Panc1 (cell line): ENCODE data around the gene PON2. TPM values are rescaled to one million over a fixed set of nuclear protein-coding genes. Genes with fewer than 3 reads are reported as not detected.

ENCODE experiments used
- ATAC-seq: fragments of 200-7000 bp; cut with Tn5 transposase; 2 replicates; pipeline ENCODE4 v1.9.1; 2020; ENCODE audit warnings: mild to moderate bottlenecking, moderate library complexity
- Bru-seq: library from RNA; stranded (reverse); fragments of 400-500 nt; gene quantifications from one replicate; lab custom pipeline; 2021; lab: Mats Ljungman, UMichigan
- BruChase-seq, 2 experiments: library from RNA; stranded (reverse); fragments of 400-500 nt; gene quantifications; one replicate each; lab custom pipeline; 2021; lab: Mats Ljungman, UMichigan
- BruUV-seq: library from RNA; stranded (reverse); fragments of 400-500 nt; replicated peaks from 2 replicates; lab custom pipeline; 2021; lab: Mats Ljungman, UMichigan
- CTCF ChIA-PET: fragments of 300-600 bp; sonication (Branson Sonifier 250); formaldehyde crosslinking; loops from one replicate; lab custom pipeline; 2022; ENCODE audit warnings: antibody characterized with exemption; lab: Charles Lee
- POLR2A ChIA-PET: fragments of 300-600 bp; sonication (Branson Sonifier 250); formaldehyde crosslinking; loops from one replicate; lab custom pipeline; 2022; ENCODE audit warnings: antibody characterized with exemption; lab: Charles Lee
- DNase-seq: peaks from one replicate; pipeline ENCODE4 v3.0.0-alpha.2; 2010; ENCODE audit warnings: low read depth, low spot score
- H3K27ac ChIP-seq: 2 replicates; pipeline ENCODE4 v1.5.1; 2011; ENCODE audit warnings: mild to moderate bottlenecking, low read length, inconsistent platforms
- H3K27me3 ChIP-seq: fragments of 200-500 bp; sonication (Bioruptor generic); 2 replicates; pipeline ENCODE4 v1.6.0; 2014; ENCODE audit warnings: low read length, inconsistent platforms; ENCODE audit not compliant: control insufficient read depth, insufficient read depth
- H3K36me3 ChIP-seq: fragments of 200-500 bp; sonication (Bioruptor generic); 2 replicates; pipeline ENCODE4 v1.5.1; 2014; ENCODE audit warnings: inconsistent platforms, mild to moderate bottlenecking, low read length, moderate library complexity; ENCODE audit not compliant: control insufficient read depth, insufficient read depth
- H3K4me1 ChIP-seq: 2 replicates; pipeline ENCODE4 v1.5.1; 2011; ENCODE audit warnings: inconsistent platforms, mild to moderate bottlenecking, low read length, moderate library complexity; ENCODE audit not compliant: control insufficient read depth, insufficient read depth
- H3K4me3 ChIP-seq, 2 experiments: 2 replicates each; pipeline ENCODE4 v1.5.1; 2011 to 2012; ENCODE audit warnings: low read depth in 2 of 2, low read length in 2 of 2, mild to moderate bottlenecking in 2 of 2, inconsistent platforms in 1 of 2, moderate library complexity in 1 of 2
- H3K9me3 ChIP-seq: fragments of 200-500 bp; sonication (Bioruptor generic); 2 replicates; pipeline ENCODE4 v1.5.1; 2014; ENCODE audit warnings: low read depth, mild to moderate bottlenecking, inconsistent platforms, low read length, moderate library complexity; ENCODE audit not compliant: control insufficient read depth, insufficient read depth
- POLR2AphosphoS5 ChIP-seq: IDR thresholded peaks from 2 replicates; pipeline ENCODE4 v1.6.1; 2012; ENCODE audit warnings: mild to moderate bottlenecking, low read depth, low read length, moderate library complexity
- SIN3A ChIP-seq: IDR thresholded peaks from 2 replicates; pipeline ENCODE4 v1.6.1; 2012; ENCODE audit warnings: low read depth, mild to moderate bottlenecking, low read length, moderate library complexity, borderline replicate concordance; ENCODE audit not compliant: insufficient read depth
- TCF7L2 ChIP-seq: IDR thresholded peaks from 2 replicates; pipeline ENCODE4 v1.6.1; 2011; ENCODE audit warnings: mild to moderate bottlenecking, low read depth, low read length, inconsistent platforms
- in situ Hi-C: cut with HindIII; loops from 2 replicates; pipeline ENCODE4 v1.10.0; 2016; ENCODE audit warnings: low sequenced_read_pairs, low pct_unique_long_range_greater_than_20kb
- intact Hi-C: fragments of 100-400 bp; cut with micrococcal nuclease; formaldehyde crosslinking; loops from one replicate; pipeline ENCODE4 v1.10.0; 2022; ENCODE audit not compliant: unreplicated experiment
- long read RNA-seq: library from polyadenylated mRNA; unstranded; transcript quantifications from one replicate; pipeline ENCODE4 v2.0.0, GENCODE V29; 2021; ENCODE audit not compliant: unreplicated experiment
- polyA plus RNA-seq: library from polyadenylated mRNA; unstranded; fragments of >200 nt; gene quantifications from one replicate; pipeline ENCODE4 v1.2.1, GENCODE V29; 2012; ENCODE audit warnings: missing spikeins; ENCODE audit not compliant: insufficient read length
- total RNA-seq: library from RNA; stranded (reverse); gene quantifications from one replicate; pipeline ENCODE4 v1.2.1, GENCODE V29; 2021; ENCODE audit not compliant: unreplicated experiment
- TF ChIP-seq, protein P1 (sequence below): fragments of 450-650 bp; IDR thresholded peaks from 2 replicates; pipeline ENCODE4 v1.5.1; 2017; ENCODE audit warnings: mild to moderate bottlenecking
- TF ChIP-seq, protein P2 (sequence below), 2 experiments: IDR thresholded peaks; 2 replicates each; pipeline ENCODE4 v1.6.1; 2011 to 2012; ENCODE audit warnings: low read depth in 2 of 2, control low read depth in 1 of 2, low read length in 1 of 2, mild to moderate bottlenecking in 1 of 2, moderate library complexity in 1 of 2; ENCODE audit not compliant: insufficient read depth in 1 of 2

Gene PON2
- total RNA-seq (116 TPM), Bru-seq, nascent RNA (percentile 90 among the genes with signal in this experiment), BruChase-seq, experiment 1, labeled RNA remaining after a 2-hour chase (percentile 95 among the genes with signal in this experiment), BruChase-seq, experiment 2, labeled RNA remaining after a 6-hour chase (percentile 91 among the genes with signal in this experiment)
- 98.1 TPM for polyA plus RNA-seq
- long read RNA-seq, transcript PON2-215 (3 exons, 579 nt) = minor isoform, 16 of 158 reads
- long read RNA-seq, transcript PON2-218 (9 exons, 1,653 nt) = major isoform, 93 of 158 reads
- long read RNA-seq, transcript PON2-202 (9 exons, 1,726 nt) = minor isoform, 23 of 158 reads
- long read RNA-seq, partial matches to known transcripts = 10 of 158 reads
- long read RNA-seq, other reads (novel, unspliced or antisense) = 16 of 158 reads

DNA sequence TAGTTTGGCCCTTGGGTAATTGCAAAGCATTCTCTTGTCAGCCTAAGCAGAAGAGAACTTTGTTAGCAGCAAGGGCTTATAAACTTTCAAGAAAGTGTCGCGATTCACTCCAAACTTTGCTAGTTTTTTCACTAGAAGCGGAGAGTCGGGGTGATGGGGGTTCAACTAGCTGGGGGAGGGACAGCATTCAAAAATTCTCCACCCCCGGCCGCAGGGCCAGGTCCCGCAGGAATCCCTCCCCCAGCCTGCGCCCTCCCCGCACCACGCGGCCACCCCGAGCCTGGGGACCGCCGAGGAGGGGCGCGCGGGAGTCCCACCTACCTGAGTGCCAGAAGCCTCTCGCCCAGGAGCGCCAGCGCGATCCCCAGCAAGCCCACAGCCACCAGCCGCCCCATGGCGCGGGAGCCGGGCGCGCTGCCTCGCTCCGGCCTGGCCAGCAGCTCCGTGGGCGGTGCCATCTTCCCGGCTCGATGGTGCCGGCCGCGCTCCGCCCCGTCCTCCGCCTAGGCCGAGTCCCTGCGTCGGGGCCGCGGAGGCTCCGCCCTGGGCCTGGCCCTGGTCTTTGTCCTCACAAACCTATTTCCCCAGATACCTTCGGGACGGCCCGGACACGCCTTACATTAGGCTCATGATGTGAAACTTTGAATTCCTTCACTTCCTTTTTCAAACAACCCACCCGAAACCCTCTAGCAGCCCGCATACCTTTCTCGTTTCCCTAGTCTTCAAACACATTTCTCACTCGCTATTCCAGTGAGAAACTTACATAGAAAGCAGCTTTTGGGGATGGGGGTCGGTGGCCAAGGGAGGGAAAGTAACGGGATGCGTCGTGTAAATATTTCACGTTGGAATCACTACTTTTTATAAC lies at the start of gene PON2:
TSS of gene PON2 (minus strand) at position 472 of the 865 bp plus-strand sequence. CDS start at position 395, 77 bp downstream.
- in situ Hi-C loops = no loop called here
- TF ChIP-seq POLR2AphosphoS5 = peak; percentile 92
- no peak for TF ChIP-seq SIN3A
- TF ChIP-seq TCF7L2 = no peak
- TF ChIP-seq, protein P1, sequence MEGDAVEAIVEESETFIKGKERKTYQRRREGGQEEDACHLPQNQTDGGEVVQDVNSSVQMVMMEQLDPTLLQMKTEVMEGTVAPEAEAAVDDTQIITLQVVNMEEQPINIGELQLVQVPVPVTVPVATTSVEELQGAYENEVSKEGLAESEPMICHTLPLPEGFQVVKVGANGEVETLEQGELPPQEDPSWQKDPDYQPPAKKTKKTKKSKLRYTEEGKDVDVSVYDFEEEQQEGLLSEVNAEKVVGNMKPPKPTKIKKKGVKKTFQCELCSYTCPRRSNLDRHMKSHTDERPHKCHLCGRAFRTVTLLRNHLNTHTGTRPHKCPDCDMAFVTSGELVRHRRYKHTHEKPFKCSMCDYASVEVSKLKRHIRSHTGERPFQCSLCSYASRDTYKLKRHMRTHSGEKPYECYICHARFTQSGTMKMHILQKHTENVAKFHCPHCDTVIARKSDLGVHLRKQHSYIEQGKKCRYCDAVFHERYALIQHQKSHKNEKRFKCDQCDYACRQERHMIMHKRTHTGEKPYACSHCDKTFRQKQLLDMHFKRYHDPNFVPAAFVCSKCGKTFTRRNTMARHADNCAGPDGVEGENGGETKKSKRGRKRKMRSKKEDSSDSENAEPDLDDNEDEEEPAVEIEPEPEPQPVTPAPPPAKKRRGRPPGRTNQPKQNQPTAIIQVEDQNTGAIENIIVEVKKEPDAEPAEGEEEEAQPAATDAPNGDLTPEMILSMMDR = no peak; the same call in 1 of the 2 replicates
- TF ChIP-seq, protein P2, sequence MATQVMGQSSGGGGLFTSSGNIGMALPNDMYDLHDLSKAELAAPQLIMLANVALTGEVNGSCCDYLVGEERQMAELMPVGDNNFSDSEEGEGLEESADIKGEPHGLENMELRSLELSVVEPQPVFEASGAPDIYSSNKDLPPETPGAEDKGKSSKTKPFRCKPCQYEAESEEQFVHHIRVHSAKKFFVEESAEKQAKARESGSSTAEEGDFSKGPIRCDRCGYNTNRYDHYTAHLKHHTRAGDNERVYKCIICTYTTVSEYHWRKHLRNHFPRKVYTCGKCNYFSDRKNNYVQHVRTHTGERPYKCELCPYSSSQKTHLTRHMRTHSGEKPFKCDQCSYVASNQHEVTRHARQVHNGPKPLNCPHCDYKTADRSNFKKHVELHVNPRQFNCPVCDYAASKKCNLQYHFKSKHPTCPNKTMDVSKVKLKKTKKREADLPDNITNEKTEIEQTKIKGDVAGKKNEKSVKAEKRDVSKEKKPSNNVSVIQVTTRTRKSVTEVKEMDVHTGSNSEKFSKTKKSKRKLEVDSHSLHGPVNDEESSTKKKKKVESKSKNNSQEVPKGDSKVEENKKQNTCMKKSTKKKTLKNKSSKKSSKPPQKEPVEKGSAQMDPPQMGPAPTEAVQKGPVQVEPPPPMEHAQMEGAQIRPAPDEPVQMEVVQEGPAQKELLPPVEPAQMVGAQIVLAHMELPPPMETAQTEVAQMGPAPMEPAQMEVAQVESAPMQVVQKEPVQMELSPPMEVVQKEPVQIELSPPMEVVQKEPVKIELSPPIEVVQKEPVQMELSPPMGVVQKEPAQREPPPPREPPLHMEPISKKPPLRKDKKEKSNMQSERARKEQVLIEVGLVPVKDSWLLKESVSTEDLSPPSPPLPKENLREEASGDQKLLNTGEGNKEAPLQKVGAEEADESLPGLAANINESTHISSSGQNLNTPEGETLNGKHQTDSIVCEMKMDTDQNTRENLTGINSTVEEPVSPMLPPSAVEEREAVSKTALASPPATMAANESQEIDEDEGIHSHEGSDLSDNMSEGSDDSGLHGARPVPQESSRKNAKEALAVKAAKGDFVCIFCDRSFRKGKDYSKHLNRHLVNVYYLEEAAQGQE (IDR thresholded peaks at IDR 0.05; ENCODE audit: insufficient read depth in 1 of 2, low read depth in 2 of 2, low read length in 1 of 2) = no peak; a peak in 1 of 4 replicates
- Histone ChIP-seq H3K36me3 (no peaks in the 10 kb centered on the region; the same call in 1 of the 2 replicates), H3K4me3 (peak within 1 kb of the TSS; percentile 66 to 77), H3K4me1 (peaks cover 5% of the 10 kb centered on the region; the same call in 1 of the 2 replicates), H3K27me3 (no peaks in the 10 kb centered on the region), H3K9me3 (no peaks in the 10 kb centered on the region), H3K27ac (peak within 1 kb of the TSS; percentile 97)
- DNase-seq (peak; percentile 61), ATAC-seq (peak; percentile 100)
- no TSS peak for BruUV-seq
- intact Hi-C loops = no loop called here
- ChIA-PET CTCF (no interaction called here), POLR2A (interaction anchor here (0.6 kb wide), 1 partner anchor 186 kb away, joined by 24 read pairs; no protein-coding TSS in a partner anchor)

DNA sequence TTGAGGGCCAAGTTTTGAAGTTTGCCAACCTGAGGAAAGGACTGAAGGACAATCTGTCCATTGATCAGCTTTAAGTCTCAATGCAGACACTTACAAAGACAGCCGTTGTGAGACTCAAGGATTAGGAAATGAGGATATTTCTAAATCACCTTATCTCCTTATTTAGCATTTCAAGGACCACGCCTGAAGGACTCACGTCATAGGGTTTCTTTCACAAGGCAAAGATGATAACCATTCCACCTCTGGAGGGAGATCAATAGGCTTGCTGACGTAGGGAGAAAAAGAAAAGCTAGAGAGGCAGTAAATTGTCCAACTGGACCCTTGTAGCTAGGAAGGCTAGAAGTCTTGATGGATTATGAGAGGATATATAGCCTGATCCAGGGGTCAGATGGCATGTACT lies 47.6 kb upstream of the PON2 start:
- Histone ChIP-seq H3K36me3 (no peaks in the 10 kb centered on the region), H3K27ac (no peak overlapping the region), H3K9me3 (no peaks in the 10 kb centered on the region), H3K27me3 (peaks cover 2% of the 10 kb centered on the region; the same call in 1 of the 2 replicates), H3K4me1 (no peaks in the 10 kb centered on the region), H3K4me3 (no peak overlapping the region)
- ATAC-seq = no peak
- intact Hi-C loops = no loop called here
- BruUV-seq = no TSS peak
- in situ Hi-C loops = no loop called here
- DNase-seq = no peak
- CTCF ChIA-PET = no interaction called here
- POLR2A ChIA-PET = interaction anchor here (0.5 kb wide), 1 partner anchor 29 kb away, joined by 4 read pairs; no protein-coding TSS in a partner anchor
- TF ChIP-seq TCF7L2 = no peak
- TF ChIP-seq, protein P1 = no peak
- TF ChIP-seq, protein P2 (IDR thresholded peaks at IDR 0.05; ENCODE audit: insufficient read depth in 1 of 2, low read depth in 2 of 2, low read length in 1 of 2) = no peak
- no peak for TF ChIP-seq POLR2AphosphoS5
- TF ChIP-seq SIN3A = no peak
